ENCODE results near the gene RAMP1.
"Not testable (repeated sequence)": the region's sequence is repeated elsewhere in the genome, so short reads cannot be mapped to it uniquely, and the experiment has no call there.

Gene RAMP1

GRCh38 chr2:237824085-237824484 is 35.3 kb upstream of the RAMP1 start:
- H3K4me3 ChIP-seq (ENCODE audit: low read depth, low read length): no peak overlapping the region
- TF ChIP-seq, protein P1, sequence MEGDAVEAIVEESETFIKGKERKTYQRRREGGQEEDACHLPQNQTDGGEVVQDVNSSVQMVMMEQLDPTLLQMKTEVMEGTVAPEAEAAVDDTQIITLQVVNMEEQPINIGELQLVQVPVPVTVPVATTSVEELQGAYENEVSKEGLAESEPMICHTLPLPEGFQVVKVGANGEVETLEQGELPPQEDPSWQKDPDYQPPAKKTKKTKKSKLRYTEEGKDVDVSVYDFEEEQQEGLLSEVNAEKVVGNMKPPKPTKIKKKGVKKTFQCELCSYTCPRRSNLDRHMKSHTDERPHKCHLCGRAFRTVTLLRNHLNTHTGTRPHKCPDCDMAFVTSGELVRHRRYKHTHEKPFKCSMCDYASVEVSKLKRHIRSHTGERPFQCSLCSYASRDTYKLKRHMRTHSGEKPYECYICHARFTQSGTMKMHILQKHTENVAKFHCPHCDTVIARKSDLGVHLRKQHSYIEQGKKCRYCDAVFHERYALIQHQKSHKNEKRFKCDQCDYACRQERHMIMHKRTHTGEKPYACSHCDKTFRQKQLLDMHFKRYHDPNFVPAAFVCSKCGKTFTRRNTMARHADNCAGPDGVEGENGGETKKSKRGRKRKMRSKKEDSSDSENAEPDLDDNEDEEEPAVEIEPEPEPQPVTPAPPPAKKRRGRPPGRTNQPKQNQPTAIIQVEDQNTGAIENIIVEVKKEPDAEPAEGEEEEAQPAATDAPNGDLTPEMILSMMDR (IDR thresholded peaks at IDR 0.05; ENCODE audit: borderline replicate concordance, insufficient read depth, low read depth, low read length): no peak

DNA sequence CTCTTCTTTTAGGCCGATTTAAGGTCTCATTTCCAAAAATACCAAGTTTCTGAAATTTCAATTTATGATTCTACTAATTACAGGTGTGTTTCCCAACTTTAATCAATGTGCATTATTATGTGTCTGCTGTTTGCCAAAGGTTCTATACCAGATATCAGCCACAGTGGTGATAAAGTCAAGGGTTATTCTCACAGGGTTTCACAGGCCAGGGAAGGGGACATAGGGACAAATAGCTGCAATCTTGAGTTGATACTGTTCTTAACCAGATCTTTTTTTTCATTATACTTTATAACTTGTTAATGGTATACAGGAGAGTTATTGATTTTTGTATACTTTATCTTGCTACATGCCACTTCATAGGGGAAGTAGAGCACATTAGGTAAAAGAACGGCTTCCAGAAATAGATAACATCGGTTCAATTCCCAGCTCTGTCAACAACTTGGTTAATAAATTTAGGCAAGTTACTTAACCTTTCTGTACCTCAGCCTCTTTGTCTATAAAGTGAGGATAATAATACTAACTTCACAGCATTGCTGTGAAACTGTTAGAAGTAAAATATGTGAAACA is 31.9 kb upstream of the RAMP1 start:
- TF ChIP-seq, protein P1 (IDR thresholded peaks at IDR 0.05; ENCODE audit: borderline replicate concordance, insufficient read depth, low read depth, low read length): no peak
- no peak overlapping the region for H3K4me3 ChIP-seq (ENCODE audit: low read depth, low read length)

DNA sequence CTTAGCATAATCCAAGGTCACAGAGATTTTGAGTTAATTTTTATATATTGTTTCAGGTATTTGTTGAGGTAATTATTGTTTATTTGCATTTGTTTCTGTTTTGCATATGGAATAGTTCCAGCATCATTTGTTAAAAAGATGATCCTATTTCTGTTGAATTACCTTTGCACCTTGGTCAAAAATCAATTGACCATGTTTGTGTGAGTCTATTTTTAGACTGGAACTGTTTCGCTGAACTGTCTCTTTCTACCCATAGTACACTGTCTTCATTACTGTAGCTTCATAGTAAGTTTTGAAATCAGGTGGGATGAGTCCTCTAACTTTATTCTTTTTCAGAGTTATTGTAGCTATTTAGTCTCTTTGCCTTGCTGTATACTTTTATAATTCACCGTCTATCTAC is 28.9 kb upstream of the RAMP1 start:
- TF ChIP-seq, protein P1 (IDR thresholded peaks at IDR 0.05; ENCODE audit: borderline replicate concordance, insufficient read depth, low read depth, low read length): no peak
- no peak overlapping the region for H3K4me3 ChIP-seq (ENCODE audit: low read depth, low read length)

DNA sequence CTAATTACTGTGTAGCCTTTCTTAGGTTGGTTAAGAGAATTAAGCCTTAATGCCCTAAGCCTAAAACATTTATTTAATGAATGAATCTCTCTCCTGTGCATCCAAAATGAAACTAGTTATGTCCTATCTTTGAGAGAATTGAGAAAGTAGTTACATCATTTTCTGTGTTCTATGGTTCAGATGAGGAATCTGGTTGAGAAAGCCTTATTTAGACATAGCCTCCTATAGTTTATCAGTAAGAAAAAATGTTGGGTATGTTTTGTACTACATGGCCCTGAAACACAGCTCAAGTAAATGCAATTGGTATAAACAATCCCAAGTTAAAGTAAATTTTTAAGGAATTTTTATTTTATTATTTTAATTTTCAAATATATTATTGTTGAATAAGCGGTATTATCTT is 25.9 kb upstream of the RAMP1 start:
- TF ChIP-seq, protein P1 (IDR thresholded peaks at IDR 0.05; ENCODE audit: borderline replicate concordance, insufficient read depth, low read depth, low read length): no peak

GRCh38 chr2:237835372-237835771 is 24.1 kb upstream of the RAMP1 start:
- TF ChIP-seq, protein P1 (IDR thresholded peaks at IDR 0.05; ENCODE audit: borderline replicate concordance, insufficient read depth, low read depth, low read length): no peak
- H3K4me3 ChIP-seq (ENCODE audit: low read depth, low read length): no peak overlapping the region

More for the DNA sequence above, 25.9 kb upstream of the RAMP1 start:
- H3K4me3 ChIP-seq (ENCODE audit: low read depth, low read length): no peak overlapping the region

DNA sequence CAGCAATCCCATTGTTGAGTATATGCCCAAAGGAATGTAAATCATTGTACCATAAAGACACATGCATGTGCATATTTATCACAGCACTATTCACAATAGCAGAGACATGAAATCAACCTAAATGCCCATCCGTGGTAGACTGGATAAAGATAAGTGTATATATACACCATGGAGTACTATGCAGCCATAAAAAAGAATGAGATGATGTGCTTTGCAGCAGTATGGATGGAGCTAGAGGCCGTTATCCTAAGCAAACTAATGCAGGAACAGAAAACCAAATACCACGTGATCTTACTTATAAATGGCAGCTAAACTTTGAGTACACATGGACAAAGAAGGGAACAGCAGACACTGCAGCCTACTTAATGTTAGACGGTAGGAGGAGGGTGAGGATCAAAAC is 18.4 kb upstream of the RAMP1 start:
- TF ChIP-seq, protein P1 (IDR thresholded peaks at IDR 0.05; ENCODE audit: borderline replicate concordance, insufficient read depth, low read depth, low read length): no peak
- H3K4me3 ChIP-seq (ENCODE audit: low read depth, low read length): no peak overlapping the region

DNA sequence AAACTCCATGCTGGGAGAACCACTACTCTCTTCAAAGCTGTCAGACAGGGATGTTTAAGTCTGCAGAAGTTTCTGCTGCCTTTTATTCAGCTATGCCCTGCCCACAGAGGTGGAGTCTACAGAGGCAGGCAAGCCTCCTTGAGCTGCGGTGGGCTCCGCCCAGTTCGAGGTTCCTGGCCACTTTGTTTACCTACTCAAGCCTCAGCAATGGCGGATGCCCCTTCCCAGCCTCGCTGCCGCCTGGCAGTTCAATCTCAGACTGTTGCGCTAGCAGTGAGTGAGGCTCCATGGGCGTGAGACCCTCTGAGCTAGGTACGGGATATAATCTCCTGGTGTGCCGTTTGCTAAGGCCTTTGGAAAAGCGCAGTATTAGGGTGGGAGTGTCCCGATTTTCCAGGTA is 10.5 kb upstream of the RAMP1 start:
- not testable (repeated sequence) for H3K4me3 ChIP-seq (ENCODE audit: low read depth, low read length)

DNA sequence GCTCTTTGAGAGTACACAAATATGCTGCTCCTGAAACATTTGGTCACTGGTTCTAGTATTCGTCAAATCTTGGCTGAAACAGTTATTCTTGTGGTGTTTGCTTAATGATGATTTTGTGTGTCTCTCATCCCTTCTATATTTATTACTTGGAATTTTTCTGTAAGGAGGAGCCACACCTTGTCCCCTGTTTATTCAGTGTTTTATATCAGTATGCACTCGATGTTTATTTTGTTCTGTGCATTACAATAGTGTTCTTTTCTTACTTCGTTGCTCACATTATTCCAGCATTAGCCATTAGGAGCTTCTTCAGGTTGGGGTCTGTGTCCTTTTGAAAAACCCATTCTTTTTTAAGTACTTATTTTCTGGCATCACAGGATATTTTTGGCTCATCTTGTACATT is 5.1 kb upstream of the RAMP1 start:
- TF ChIP-seq, protein P1 (IDR thresholded peaks at IDR 0.05; ENCODE audit: borderline replicate concordance, insufficient read depth, low read depth, low read length): no peak
- no peak overlapping the region for H3K4me3 ChIP-seq (ENCODE audit: low read depth, low read length)
